LNCaP clone FGC (cell line): Measurements from ENCODE around the gene ZNF23.

ENCODE experiments used
- DNase-seq: peaks from one replicate; pipeline ENCODE4 v3.0.0-alpha.2; 2011; ENCODE audit warnings: low read depth
- H3K4me3 ChIP-seq: 2 replicates; pipeline ENCODE4 v1.5.1; 2011; ENCODE audit warnings: mild to moderate bottlenecking, low read depth, low read length, control low read depth
- CTCF ChIP-seq: IDR thresholded peaks from 2 replicates; pipeline ENCODE4 v1.5.1; 2012; ENCODE audit warnings: mild to moderate bottlenecking; ENCODE audit not compliant: control insufficient read depth, insufficient read depth; ENCODE audit errors: extremely low read depth

Gene ZNF23

GRCh38 chr16:71406724-71407123 is 55.3 kb downstream of the ZNF23 start:
- no peak overlapping the region for H3K4me3 ChIP-seq
- TF ChIP-seq CTCF = no peak
- no peak for DNase-seq

- no peak for TF ChIP-seq CTCF
- no peak overlapping the region for H3K4me3 ChIP-seq
- DNase-seq = no peak
Observed at GRCh38 chr16:71406316-71406715, 55.7 kb downstream of the ZNF23 start.

GRCh38 chr16:71404364-71404763 is 57.7 kb downstream of the ZNF23 start:
- no peak for DNase-seq
- no peak for TF ChIP-seq CTCF
- no peak overlapping the region for H3K4me3 ChIP-seq

GRCh38 chr16:71402674-71403073 is 59.4 kb downstream of the ZNF23 start:
- H3K4me3 ChIP-seq = no peak overlapping the region
- no peak for DNase-seq
- no peak for TF ChIP-seq CTCF

- H3K4me3 ChIP-seq = no peak overlapping the region
- no peak for TF ChIP-seq CTCF
- no peak for DNase-seq
Observed at GRCh38 chr16:71402007-71402406, 60.0 kb downstream of the ZNF23 start.

- DNase-seq = no peak
- H3K4me3 ChIP-seq = no peak overlapping the region
- TF ChIP-seq CTCF = no peak
Observed at GRCh38 chr16:71399801-71400563, 62.1 kb downstream of the ZNF23 start.
